Bronchial smooth muscle cell (primary cell): ENCODE data around the gene ZNF765. TPM values are rescaled to one million over a fixed set of nuclear protein-coding genes. Genes with fewer than 3 reads are reported as not detected.

Experiments
- total RNA-seq: library from RNA; depleted of rRNA; stranded (reverse); fragments of >200 nt; gene quantifications from 2 replicates; pipeline ENCODE4 v1.2.1, GENCODE V29; 2014

Gene ZNF765
- total RNA-seq = 8.5 and 12.7 TPM in 2 replicates

DNA sequence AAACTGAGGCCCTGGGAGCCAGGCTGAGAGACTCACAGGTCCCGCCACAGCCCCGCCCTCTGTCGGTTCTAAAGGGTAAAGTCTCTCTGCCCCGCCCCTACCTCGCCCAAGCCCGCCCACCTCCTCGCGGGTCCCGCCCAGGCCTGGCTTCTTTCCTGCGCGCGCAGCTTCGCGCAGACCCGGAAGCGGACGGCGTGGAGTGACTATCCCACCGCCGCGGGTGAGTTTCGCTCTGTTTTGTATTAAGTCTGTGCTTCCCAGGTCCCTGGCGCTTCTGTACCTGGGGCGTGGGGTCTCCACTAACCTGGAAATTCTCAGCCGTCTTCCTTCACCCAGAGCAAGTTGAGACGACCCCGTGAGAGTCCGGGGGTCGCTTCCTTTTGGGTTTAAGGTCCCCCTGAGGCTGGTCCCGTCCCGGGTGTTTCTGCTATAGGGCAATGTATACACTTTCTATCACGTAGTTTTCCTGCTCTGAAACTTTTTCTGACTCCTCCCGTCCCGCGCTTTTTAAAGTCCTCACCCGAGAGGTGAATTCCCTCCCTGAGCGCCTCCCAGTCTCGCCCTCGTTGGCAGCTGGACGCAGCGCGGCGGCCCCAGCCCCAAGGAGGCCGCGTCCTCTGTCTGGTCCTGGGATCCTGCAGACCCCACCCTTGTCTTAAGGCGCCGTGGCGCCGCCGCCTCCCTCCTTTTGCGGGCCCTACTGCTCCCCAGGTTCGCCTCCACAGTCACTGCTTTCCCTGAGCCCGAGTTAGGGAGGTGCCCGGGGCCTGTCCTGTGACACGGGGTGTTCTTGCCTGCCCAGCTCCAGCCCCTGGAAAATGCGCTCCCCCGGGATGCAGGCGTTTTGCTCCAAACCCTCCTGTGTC lies at the start of gene ZNF765:
Gene ZNF765, plus strand, starts transcription at position 176 of the 866 bp plus-strand sequence. CDS start 2,867 bp downstream, outside the sequence.

DNA sequence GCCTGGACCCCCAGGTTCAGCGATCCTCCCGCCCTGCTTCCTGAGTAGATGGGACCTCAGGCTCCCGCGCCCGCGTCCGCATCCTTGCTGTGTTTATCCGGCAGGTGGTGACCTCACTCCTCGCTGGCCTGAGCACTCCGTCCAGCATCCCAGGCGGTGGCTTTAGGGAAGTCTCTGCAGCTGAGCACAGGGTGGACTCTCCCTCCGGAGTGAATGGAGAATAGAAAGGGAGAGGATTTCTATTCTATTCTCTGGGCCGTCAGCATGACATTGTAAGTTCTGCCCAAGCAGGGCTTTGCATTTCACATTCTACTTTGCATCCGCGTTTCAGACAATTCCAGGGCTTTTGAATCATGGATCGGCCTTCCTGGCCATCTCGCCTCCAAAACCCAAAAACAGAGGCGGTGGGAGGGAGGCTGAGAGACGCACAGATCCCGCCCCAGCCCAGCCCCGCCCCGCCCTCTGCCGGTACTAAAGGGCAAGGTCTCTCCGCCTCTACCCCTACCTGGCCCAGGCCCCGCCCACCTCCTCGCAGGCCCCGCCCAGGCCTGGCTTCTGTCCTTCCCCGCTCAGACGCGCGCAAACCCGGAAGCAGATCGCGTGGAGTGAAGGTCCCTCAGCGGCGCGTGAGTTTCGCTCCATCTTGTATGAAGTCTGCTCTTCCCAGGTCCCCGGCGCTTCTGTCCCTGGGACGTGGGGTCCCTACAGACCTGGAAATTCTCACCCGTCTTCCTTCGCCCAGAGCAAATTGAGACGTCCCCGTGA lies 29.6 kb upstream of the ZNF765 start, which contains the start of gene ZNF525:
Gene ZNF525, plus strand, starts transcription at position 572 of the 765 bp plus-strand sequence. CDS start 6,577 bp downstream, outside the sequence.

DNA sequence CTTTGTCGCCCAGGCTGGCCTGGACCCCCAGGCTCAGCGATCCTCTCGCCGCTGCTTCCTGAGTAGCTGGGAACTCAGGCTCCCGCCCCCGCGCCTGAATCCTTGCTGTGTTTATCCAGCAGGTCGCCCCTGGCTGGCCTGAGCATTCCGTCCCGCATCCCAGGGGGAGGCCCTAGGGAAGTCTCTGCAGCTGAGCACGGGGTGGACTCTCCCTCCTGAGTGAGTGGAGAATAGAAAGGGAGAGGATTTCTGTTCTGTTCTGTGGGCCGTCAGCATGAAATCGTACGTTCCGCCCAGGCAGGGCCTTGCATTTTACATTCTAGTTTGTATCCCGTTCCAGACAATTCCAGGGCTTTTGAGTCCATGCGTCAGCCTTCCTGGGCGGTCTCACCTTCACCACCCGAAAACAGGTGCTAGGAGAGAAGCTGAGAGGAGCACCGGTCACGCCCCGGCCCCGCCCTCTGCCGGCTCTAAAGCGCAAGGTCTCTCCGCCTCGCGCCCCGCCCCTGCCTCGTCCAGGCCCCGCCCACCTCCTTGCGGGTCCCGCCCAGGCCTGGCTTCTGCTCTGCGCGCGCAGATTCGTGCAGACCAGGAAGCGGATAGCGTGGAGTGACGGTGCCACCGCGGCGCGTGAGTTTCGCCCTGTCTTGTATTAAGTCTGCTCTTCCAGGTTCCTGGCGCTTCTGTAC lies 36.6 kb downstream of the ZNF765 start, which contains the start of gene ZNF761:
Gene ZNF761, plus strand, starts transcription at position 586 of the 689 bp plus-strand sequence. CDS start 15,285 bp downstream, outside the sequence.

DNA sequence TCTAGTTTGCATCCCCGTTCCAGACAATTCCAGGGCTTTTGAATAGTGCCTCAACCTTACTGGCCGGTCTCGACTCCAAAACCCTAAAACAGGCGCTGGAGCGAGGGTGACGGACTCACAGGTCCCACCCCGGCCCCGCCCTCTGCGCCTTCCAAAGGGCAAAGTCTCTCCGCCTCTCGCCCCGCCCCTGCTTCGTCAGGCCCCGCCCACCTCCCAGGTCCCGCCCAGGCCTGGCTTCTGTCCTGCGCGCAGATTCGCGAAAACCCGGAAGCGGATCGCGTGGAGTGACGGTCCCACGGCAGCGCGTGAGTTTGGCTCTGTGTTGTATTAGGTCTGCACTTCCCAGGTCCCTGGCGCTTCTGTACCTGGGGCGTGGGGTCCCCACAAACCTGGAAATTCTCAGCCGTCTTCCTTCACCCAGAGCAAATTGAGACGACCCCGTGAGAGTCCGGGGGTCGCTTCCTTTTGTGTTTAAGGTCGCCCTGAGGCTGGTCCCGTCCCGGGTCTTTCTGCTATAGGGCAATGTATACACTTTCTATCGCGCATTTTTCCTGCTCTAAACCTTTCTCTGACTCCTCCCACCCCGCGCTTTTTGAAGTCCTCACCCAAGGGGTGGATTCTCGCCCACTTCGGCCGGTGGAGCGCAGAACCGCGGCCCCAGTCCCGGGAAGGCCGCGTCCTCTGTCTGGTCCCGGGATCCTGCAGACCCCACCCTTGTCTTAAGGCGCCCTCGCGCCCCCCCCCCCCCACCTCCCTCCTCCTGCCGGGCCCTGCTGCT lies 72.7 kb downstream of the ZNF765 start, which contains the start of gene ZNF813:
Gene ZNF813, plus strand, starts transcription at position 249 of the 778 bp plus-strand sequence. CDS start 16,090 bp downstream, outside the sequence.

Other genes starting within 250 kb of the ZNF765 start
- gene ZNF347, start 236.1 kb upstream of the ZNF765 start, total RNA-seq = 6.9 and 8.8 TPM in 2 replicates
- 5.4 and 5.9 TPM in 2 replicates for gene ZNF665, start 201.8 kb upstream of the ZNF765 start, total RNA-seq
- 15.0 and 17.3 TPM in 2 replicates for gene ZNF677, start 140.3 kb upstream of the ZNF765 start, total RNA-seq
- not detected in 2 replicates for gene VN1R2, start 136.9 kb upstream of the ZNF765 start, total RNA-seq
- not detected in 2 replicates for gene VN1R4, start 127.4 kb upstream of the ZNF765 start, total RNA-seq
- gene ZNF845, start 61.4 kb upstream of the ZNF765 start, total RNA-seq = 6.8 and 7.1 TPM in 2 replicates
- gene ZNF525, start 29.4 kb upstream of the ZNF765 start, total RNA-seq = 6.3 and 6.5 TPM in 2 replicates
- gene ZNF761, start 36.8 kb downstream of the ZNF765 start, total RNA-seq = 9.1 and 12.9 TPM in 2 replicates
- 3.9 and 5.3 TPM in 2 replicates for gene ZNF813, start 72.6 kb downstream of the ZNF765 start, total RNA-seq
- 8.5 and 10.4 TPM in 2 replicates for gene ZNF331, start 143.0 kb downstream of the ZNF765 start, total RNA-seq
- gene DPRX, start 236.8 kb downstream of the ZNF765 start, total RNA-seq = not detected in 2 replicates